Esophagus muscularis mucosa (tissue), 3 donors: ENCODE measurements around the gene TGDS.

ENCODE experiments used
- POLR2A ChIP-seq: fragments of 450-650 bp; IDR thresholded peaks from one replicate; pipeline ENCODE4 v1.6.1; 2017; ENCODE audit warnings: antibody characterized with exemption, moderate library complexity, mild to moderate bottlenecking, low read depth
- POLR2AphosphoS5 ChIP-seq, 2 donors: sonication (generic); formaldehyde crosslinking; IDR thresholded peaks; one replicate each; pipeline ENCODE4 v1.6.1; 2017; ENCODE audit warnings: antibody characterized with exemption in 2 of 2
- TF ChIP-seq, protein P1 (sequence below), 3 experiments: fragments of 200-600 bp in 2 of 3; fragments of 450-650 bp in 1 of 3; sonication (generic) in 2 of 3; IDR thresholded peaks; one replicate each; pipeline ENCODE4 v1.5.1; 2017 to 2019; ENCODE audit warnings: antibody characterized with exemption in 3 of 3, mild to moderate bottlenecking in 2 of 3, moderate library complexity in 1 of 3

DNA sequence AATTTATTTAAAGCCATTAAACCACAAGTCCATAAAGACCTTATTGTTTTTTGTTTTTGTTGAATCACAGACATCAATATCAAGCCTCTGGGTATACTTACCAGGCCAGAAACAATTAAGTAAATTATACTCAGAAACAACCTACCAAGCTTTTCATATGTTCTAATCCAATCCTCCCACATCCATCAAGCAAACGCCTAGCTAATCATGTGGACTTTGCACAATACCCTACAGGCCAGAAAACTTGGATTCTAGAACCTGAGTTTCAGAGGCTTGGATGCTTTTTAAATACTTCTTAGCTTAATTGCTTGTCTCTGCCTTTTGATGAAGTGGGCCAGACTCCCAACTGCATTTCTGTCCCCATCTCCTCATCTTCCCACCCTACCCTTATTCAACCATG, 39.9 kb downstream of the TGDS start:
- TF ChIP-seq, protein P1, sequence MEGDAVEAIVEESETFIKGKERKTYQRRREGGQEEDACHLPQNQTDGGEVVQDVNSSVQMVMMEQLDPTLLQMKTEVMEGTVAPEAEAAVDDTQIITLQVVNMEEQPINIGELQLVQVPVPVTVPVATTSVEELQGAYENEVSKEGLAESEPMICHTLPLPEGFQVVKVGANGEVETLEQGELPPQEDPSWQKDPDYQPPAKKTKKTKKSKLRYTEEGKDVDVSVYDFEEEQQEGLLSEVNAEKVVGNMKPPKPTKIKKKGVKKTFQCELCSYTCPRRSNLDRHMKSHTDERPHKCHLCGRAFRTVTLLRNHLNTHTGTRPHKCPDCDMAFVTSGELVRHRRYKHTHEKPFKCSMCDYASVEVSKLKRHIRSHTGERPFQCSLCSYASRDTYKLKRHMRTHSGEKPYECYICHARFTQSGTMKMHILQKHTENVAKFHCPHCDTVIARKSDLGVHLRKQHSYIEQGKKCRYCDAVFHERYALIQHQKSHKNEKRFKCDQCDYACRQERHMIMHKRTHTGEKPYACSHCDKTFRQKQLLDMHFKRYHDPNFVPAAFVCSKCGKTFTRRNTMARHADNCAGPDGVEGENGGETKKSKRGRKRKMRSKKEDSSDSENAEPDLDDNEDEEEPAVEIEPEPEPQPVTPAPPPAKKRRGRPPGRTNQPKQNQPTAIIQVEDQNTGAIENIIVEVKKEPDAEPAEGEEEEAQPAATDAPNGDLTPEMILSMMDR (IDR thresholded peaks at IDR 0.05) = no peak
- TF ChIP-seq POLR2AphosphoS5 (IDR thresholded peaks at IDR 0.05) (no peak), POLR2A (no peak)
